Transverse colon (tissue), 4 donors: ENCODE results near the gene TNS1. TPM values are rescaled to one million over a fixed set of nuclear protein-coding genes. Genes with fewer than 3 reads are reported as not detected.

ENCODE experiments used
- DNase-seq: peaks from one replicate; pipeline ENCODE4 v3.0.0-alpha.2; 2019
- H3K27ac ChIP-seq, 4 donors: fragments of 200-600 bp; sonication (generic); 2 replicates each; pipeline ENCODE4 v1.5.1; 2016 to 2018; ENCODE audit warnings: inconsistent platforms in 4 of 4
- H3K27me3 ChIP-seq: fragments of 200-600 bp; sonication (generic); 2 replicates; pipeline ENCODE4 v1.5.1; 2017; ENCODE audit warnings: inconsistent platforms
- H3K36me3 ChIP-seq, 4 donors: fragments of 200-600 bp; sonication (generic); 2 replicates each; pipeline ENCODE4 v1.5.1; 2017 to 2019; ENCODE audit warnings: inconsistent platforms in 4 of 4
- H3K4me1 ChIP-seq, 4 donors: fragments of 200-600 bp; sonication (generic); 2 replicates each; pipeline ENCODE4 v1.5.1; 2017 to 2020; ENCODE audit warnings: inconsistent platforms in 4 of 4
- H3K4me3 ChIP-seq, 4 donors: fragments of 200-600 bp; sonication (generic); 1 replicate in 1 of 4; 2 replicates in 3 of 4; pipeline versions ENCODE4 v1.5.1 to v1.6.1; 2017 to 2019; ENCODE audit warnings: inconsistent platforms in 4 of 4
- H3K9me3 ChIP-seq, 2 donors: fragments of 200-600 bp; sonication (generic); 2 replicates each; pipeline ENCODE4 v1.5.1; 2017 to 2019; ENCODE audit warnings: inconsistent platforms in 2 of 2
- CTCF ChIP-seq, 5 experiments: fragments of 200-600 bp in 3 of 5; fragments of 450-650 bp in 2 of 5; sonication (generic) in 3 of 5; IDR thresholded peaks; 1 replicate in 2 of 5; 2 replicates in 3 of 5; pipeline ENCODE4 v1.5.1; 2016 to 2017; ENCODE audit warnings: antibody characterized with exemption in 5 of 5, inconsistent platforms in 3 of 5, mild to moderate bottlenecking in 2 of 5, moderate library complexity in 1 of 5
- EP300 ChIP-seq: sonication (generic); formaldehyde crosslinking; IDR thresholded peaks from one replicate; pipeline ENCODE4 v1.6.1; 2017; ENCODE audit warnings: antibody characterized with exemption, low read depth
- POLR2A ChIP-seq: fragments of 450-650 bp; IDR thresholded peaks from one replicate; pipeline ENCODE4 v1.6.1; 2016; ENCODE audit warnings: antibody characterized with exemption, mild to moderate bottlenecking, moderate library complexity
- POLR2AphosphoS5 ChIP-seq, 3 donors: sonication (generic); formaldehyde crosslinking; IDR thresholded peaks; one replicate each; pipeline ENCODE4 v1.6.1; 2016; ENCODE audit warnings: antibody characterized with exemption in 3 of 3
- WGBS, 2 donors: methylation state at CpG; one replicate each; pipeline ENCODE4 v1.1.5; 2018; ENCODE audit warnings: low coverage in 1 of 2; 5-methylcytosine and 5-hydroxymethylcytosine counted together
- in situ Hi-C, 4 donors: fragments of 200-750 bp; cut with MboI; loops; one replicate each; pipeline versions ENCODE4 v1.15.0 to v1.15.1; 2017; ENCODE audit warnings: low sequenced_read_pairs in 3 of 4, low pct_ligation_motif_present in 1 of 4, low pct_unique_long_range_greater_than_20kb in 1 of 4
- intact Hi-C: fragments of 100-400 bp; cut with DNase I; formaldehyde crosslinking; loops from one replicate; pipeline ENCODE4 v1.15.1; 2023; ENCODE audit warnings: low total_unique reads
- total RNA-seq, 4 donors: library from RNA; depleted of rRNA; stranded (reverse); fragments of >200 nt; gene quantifications; one replicate each; pipeline ENCODE4 v1.1.0, GENCODE V29; 2016

The TNS1 gene
- total RNA-seq, 4 donors from 2014 or later, result 101 to 487 (median 231) TPM

- TF ChIP-seq CTCF (IDR thresholded peaks at IDR 0.05) (no peak), EP300 (no peak), POLR2A (no peak), POLR2AphosphoS5 (IDR thresholded peaks at IDR 0.05) (no peak)
- Histone ChIP-seq H3K4me3 (no peak overlapping the region), H3K9me3 (peaks cover 11 to 15% of the 10 kb centered on the region in 2 donors), H3K27ac (no peak overlapping the region), H3K27me3 (no peaks in the 10 kb centered on the region), H3K4me1 (peaks cover 0 to 2% (median under 1%) of the 10 kb centered on the region in 4 donors), H3K36me3 (no peaks in the 10 kb centered on the region)
- DNase-seq, result no peak
- in situ Hi-C loops, result no loop called here
- WGBS, 2 donors, result 83 to 93% methylated on average over 1 of the region's 1 CpG
- intact Hi-C loops, result no loop called here
These were observed 241.0 kb downstream of the TNS1 start for GRCh38 chr2:217761645-217762277.

- H3K4me1 ChIP-seq, result peaks cover 0 to 12% (median 4%) of the 10 kb centered on the region in 4 donors
- intact Hi-C loops, result no loop called here
- peaks cover 4% of the 10 kb centered on the region for H3K27me3 ChIP-seq
- no peak overlapping the region for H3K27ac ChIP-seq
- in situ Hi-C loops, result no loop called here
- TF ChIP-seq POLR2AphosphoS5 (IDR thresholded peaks at IDR 0.05) (no peak), CTCF (IDR thresholded peaks at IDR 0.05) (no peak), EP300 (no peak), POLR2A (no peak)
- H3K4me3 ChIP-seq, result no peak overlapping the region
- DNase-seq, result no peak
- 31 to 42% methylated on average over 2 of the region's 2 CpGs for WGBS, 2 donors
- H3K36me3 ChIP-seq, result no peaks in the 10 kb centered on the region
- peaks cover 11 to 15% of the 10 kb centered on the region in 2 donors for H3K9me3 ChIP-seq
These were observed 242.8 kb downstream of the TNS1 start for GRCh38 chr2:217759991-217760390.

- Histone ChIP-seq H3K4me3 (no peak overlapping the region), H3K4me1 (peaks cover 0 to 19% (median 4%) of the 10 kb centered on the region in 4 donors), H3K36me3 (no peaks in the 10 kb centered on the region), H3K27ac (peak overlapping the region in 1 of 4 donors; percentile 25), H3K27me3 (peaks cover 4% of the 10 kb centered on the region), H3K9me3 (peaks cover 8% of the 10 kb centered on the region in 2 donors)
- intact Hi-C loops, result no loop called here
- TF ChIP-seq POLR2AphosphoS5 (IDR thresholded peaks at IDR 0.05) (no peak), CTCF (IDR thresholded peaks at IDR 0.05) (no peak), EP300 (no peak), POLR2A (no peak)
- in situ Hi-C loops, result no loop called here
- DNase-seq, result no peak
- WGBS, 2 donors, result 63% methylated on average over 2 of the region's 2 CpGs
These were observed 245.7 kb downstream of the TNS1 start for GRCh38 chr2:217757108-217757463.

GRCh38 chr2:217756375-217757107, 246.3 kb downstream of the TNS1 start:
- DNase-seq, result peak; percentile 57
- no peaks in the 10 kb centered on the region for H3K36me3 ChIP-seq
- TF ChIP-seq POLR2AphosphoS5 (IDR thresholded peaks at IDR 0.05) (no peak), CTCF (IDR thresholded peaks at IDR 0.05) (peak; percentile 54 to 86 (median 77)), POLR2A (no peak), EP300 (no peak)
- in situ Hi-C loops (no loop called here), intact Hi-C loops (no loop called here)
- peaks cover 0 to 19% (median 4%) of the 10 kb centered on the region in 4 donors for H3K4me1 ChIP-seq
- peak overlapping the region in 1 of 4 donors; percentile 28 for H3K4me3 ChIP-seq
- H3K27ac ChIP-seq, result peak overlapping the region in 2 of 4 donors; percentile 25 to 43
- H3K27me3 ChIP-seq, result peaks cover 4% of the 10 kb centered on the region
- peaks cover 2 to 3% of the 10 kb centered on the region in 2 donors for H3K9me3 ChIP-seq
- 35 to 44% methylated on average over 6 to 33 of the region's 34 CpGs for WGBS, 2 donors
